Tibial nerve (tissue), 4 donors: Measurements from ENCODE around the gene SHMT1.

ENCODE experiments used
- CTCF ChIP-seq, 5 experiments: fragments of 200-600 bp in 3 of 5; fragments of 450-650 bp in 2 of 5; sonication (generic) in 3 of 5; IDR thresholded peaks; one replicate each; pipeline ENCODE4 v1.5.1; 2016 to 2019; ENCODE audit warnings: antibody characterized with exemption in 5 of 5, mild to moderate bottlenecking in 3 of 5, moderate library complexity in 2 of 5
- EP300 ChIP-seq, 2 donors: sonication (generic); formaldehyde crosslinking; IDR thresholded peaks; one replicate each; pipeline ENCODE4 v1.6.1; 2017; ENCODE audit warnings: antibody characterized with exemption in 2 of 2, mild to moderate bottlenecking in 1 of 2

DNA sequence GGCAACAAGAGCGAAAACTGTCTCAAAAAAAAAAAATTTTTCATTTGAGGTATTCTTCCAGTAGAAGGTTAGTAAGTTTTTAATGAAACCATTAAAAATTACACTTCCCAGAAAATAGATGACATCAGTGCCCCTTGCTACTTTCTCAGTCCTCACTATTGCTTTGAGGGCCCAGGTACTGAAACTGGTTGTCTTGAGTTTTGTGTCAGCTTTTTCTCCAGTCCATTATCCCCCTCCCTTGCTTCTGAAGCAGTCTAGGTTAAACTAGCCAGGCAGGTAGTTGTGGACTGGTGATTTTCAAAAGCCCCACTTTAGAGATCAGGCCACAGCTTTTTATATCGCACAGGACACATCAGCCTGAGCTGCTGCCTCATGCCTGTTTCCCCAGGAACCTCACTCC is 37.3 kb downstream of the SHMT1 start:
- TF ChIP-seq CTCF (IDR thresholded peaks at IDR 0.05) (no peak), EP300 (IDR thresholded peaks at IDR 0.05) (no peak)
